K562 (cell line): ENCODE measurements around the gene ZNF474. TPM values are rescaled to one million over a fixed set of nuclear protein-coding genes. Genes with fewer than 3 reads are reported as not detected.

Source experiments
- CBFA2T3 ChIP-seq: fragments of 450-650 bp; IDR thresholded peaks from 2 replicates; pipeline ENCODE4 v1.6.1; 2017
- CEBPG ChIP-seq, 3 experiments: fragments of 200-800 bp in 1 of 3; sonication (Bioruptor generic) in 1 of 3; sonication (generic) in 1 of 3; formaldehyde crosslinking in 1 of 3; IDR thresholded peaks in 2 of 3; conservative IDR thresholded peaks in 1 of 3; 2 replicates each; pipeline versions ENCODE4 v1.6.1 to v1.8.0; 2016 to 2022; ENCODE audit warnings: missing compliant biosample characterization in 2 of 3, missing genetic modification characterization in 2 of 3, mild to moderate bottlenecking in 1 of 3, missing genetic modification reagents in 1 of 3
- CXXC5 ChIP-seq: fragments of 250-450 bp; sonication (Bioruptor Pico); IDR thresholded peaks from 2 replicates; pipeline ENCODE4 v1.8.0; 2022; ENCODE audit warnings: inconsistent platforms, mild to moderate bottlenecking, moderate library complexity
- DLX4 ChIP-seq: fragments of 250-450 bp; sonication (Bioruptor Pico); IDR thresholded peaks from 2 replicates; pipeline ENCODE4 v1.6.1; 2021; ENCODE audit warnings: mild to moderate bottlenecking
- ELK3 ChIP-seq: fragments of 450-650 bp; formaldehyde crosslinking; IDR thresholded peaks from 2 replicates; pipeline ENCODE4 v1.4.0; 2020; ENCODE audit warnings: mild to moderate bottlenecking
- FOSL1 ChIP-seq: fragments of 200-800 bp; sonication (Bioruptor generic); conservative IDR thresholded peaks from 2 replicates; pipeline ENCODE4 v1.6.1; 2016; ENCODE audit warnings: missing genetic modification characterization, missing compliant biosample characterization
- GATA2 ChIP-seq: sonication (generic); formaldehyde crosslinking; IDR thresholded peaks from 2 replicates; pipeline ENCODE4 v1.4.0; 2020; ENCODE audit warnings: mild to moderate bottlenecking, missing genetic modification reagents
- IRF1 ChIP-seq: sonication (generic); formaldehyde crosslinking; IDR thresholded peaks from 2 replicates; pipeline ENCODE4 v1.8.0; 2022; ENCODE audit warnings: missing genetic modification reagents, mild to moderate bottlenecking, borderline replicate concordance
- KLF10 ChIP-seq: fragments of 250-450 bp; sonication (Bioruptor Pico); IDR thresholded peaks from 2 replicates; pipeline ENCODE4 v1.6.1; 2021; ENCODE audit warnings: matching md5 sums
- MCM2 ChIP-seq: fragments of 450-650 bp; IDR thresholded peaks from 2 replicates; pipeline ENCODE4 v1.6.1; 2017; ENCODE audit warnings: low read depth, mild to moderate bottlenecking
- MIER1 ChIP-seq: fragments of 450-650 bp; IDR thresholded peaks from 2 replicates; pipeline ENCODE4 v1.6.1; 2016; ENCODE audit warnings: antibody characterized with exemption, mild to moderate bottlenecking, low read depth
- NEUROD1 ChIP-seq: fragments of 150-350 bp; IDR thresholded peaks from 2 replicates; pipeline ENCODE4 v1.6.1; 2014; ENCODE audit warnings: borderline replicate concordance, low read length, low read depth; ENCODE audit not compliant: partially characterized antibody
- PCBP2 ChIP-seq: fragments of 200-400 bp; formaldehyde crosslinking; IDR thresholded peaks from 2 replicates; pipeline ENCODE4 v1.6.1; 2018; ENCODE audit warnings: low read length, low read depth, mild to moderate bottlenecking, moderate library complexity; ENCODE audit not compliant: poor library complexity, severe bottlenecking
- PRMT5 ChIP-seq: sonication (generic); formaldehyde crosslinking; IDR thresholded peaks from 2 replicates; pipeline ENCODE4 v1.5.0; 2020; ENCODE audit warnings: missing genetic modification reagents
- RB1 ChIP-seq: fragments of 450-650 bp; IDR thresholded peaks from 2 replicates; pipeline ENCODE4 v1.6.1; 2017; ENCODE audit warnings: low read depth, mild to moderate bottlenecking
- RBM15 ChIP-seq: fragments of 200-400 bp; formaldehyde crosslinking; IDR thresholded peaks from 2 replicates; pipeline ENCODE4 v1.6.1; 2018; ENCODE audit warnings: mild to moderate bottlenecking, low read length, moderate library complexity; ENCODE audit not compliant: insufficient read depth
- RBM22 ChIP-seq: fragments of 200-400 bp; formaldehyde crosslinking; IDR thresholded peaks from 2 replicates; pipeline ENCODE4 v1.6.1; 2018; ENCODE audit warnings: low read length, low read depth; ENCODE audit not compliant: poor library complexity, severe bottlenecking
- RCOR1 ChIP-seq, 2 experiments: IDR thresholded peaks; 2 replicates each; pipeline ENCODE4 v1.6.1; 2012; ENCODE audit warnings: low read depth in 2 of 2, low read length in 2 of 2, borderline replicate concordance in 1 of 2, improper control_type of control experiment in 1 of 2
- SAP30 ChIP-seq: fragments of 200-600 bp; sonication (generic); IDR thresholded peaks from 2 replicates; pipeline ENCODE4 v1.6.1; 2012; ENCODE audit warnings: borderline replicate concordance, low read depth, mild to moderate bottlenecking, moderate library complexity, low read length, control low read depth, inconsistent platforms; ENCODE audit not compliant: insufficient read depth, poor library complexity, severe bottlenecking
- TFE3 ChIP-seq: fragments of 450-650 bp; formaldehyde crosslinking; IDR thresholded peaks from 2 replicates; pipeline ENCODE4 v1.4.0; 2020; ENCODE audit warnings: mild to moderate bottlenecking, mixed read lengths
- ZBTB8A ChIP-seq: fragments of 450-650 bp; IDR thresholded peaks from 2 replicates; pipeline ENCODE4 v1.6.1; 2018; ENCODE audit warnings: mild to moderate bottlenecking, moderate library complexity; ENCODE audit not compliant: partially characterized antibody
- ZNF124 ChIP-seq: sonication (generic); formaldehyde crosslinking; IDR thresholded peaks from 2 replicates; pipeline ENCODE4 v1.8.1; 2022; ENCODE audit warnings: missing genetic modification reagents
- ZNF384 ChIP-seq: IDR thresholded peaks from 2 replicates; pipeline ENCODE4 v1.6.1; 2012; ENCODE audit warnings: low read depth, low read length, improper control_type of control experiment
- ZNF445 ChIP-seq: fragments of 250-450 bp; sonication (Bioruptor Pico); IDR thresholded peaks from 2 replicates; pipeline ENCODE4 v1.4.0; 2020; ENCODE audit warnings: low read depth, mild to moderate bottlenecking, moderate library complexity
- polyA plus RNA-seq, 8 experiments: library from polyadenylated mRNA; depleted of rRNA in 4 of 8; stranded (reverse) in 5 of 8; unstranded in 3 of 8; fragments of >200 nt; fragmentation: Nextera tagmentation in 2 of 8; fragmentation: Illumina TruSeq in 1 of 8; extraction: Ambion mirVana in 2 of 8; extraction: Trizol in 1 of 8; gene quantifications; 2 replicates each; pipeline versions ENCODE4 v1.2.1 to v1.2.3, GENCODE V29; 2011 to 2014; ENCODE audit warnings: inconsistent platforms in 1 of 8, missing spikeins in 1 of 8
- total RNA-seq, 7 experiments: library from RNA; depleted of rRNA in 6 of 7; stranded (reverse); fragments of >200 nt in 6 of 7; fragmentation: Illumina TruSeq in 2 of 7; extraction: Trizol in 2 of 7; gene quantifications; 2 replicates each; pipeline versions ENCODE4 v1.2.1 to v1.2.3, GENCODE V29; 2011 to 2021; ENCODE audit warnings: low replicate concordance in 1 of 7

ZNF474 gene
- total and polyA plus RNA-seq, 9 of the 15 experiments (the other 6 are each of a cell fraction or from before 2014, with no cell fraction given) = 0.16 to 0.62 (median 0.39) TPM

GRCh38 chr5:122112733-122113558 lies 16.4 kb upstream of the ZNF474 start (continued):
- TF ChIP-seq ZNF384 (no peak), SAP30 (no peak), MIER1 (no peak), ZBTB8A (no peak), RBM22 (no peak), DLX4 (no peak), PCBP2 (no peak), IRF1 (CRISPR knock-in tag) (no peak), CXXC5 (CRISPR knock-in tag) (peak; percentile 57), RB1 (peak; percentile 94), ELK3 (no peak), ZNF445 (CRISPR knock-in tag) (no peak), MCM2 (no peak), ZNF124 (CRISPR knock-in tag) (no peak), KLF10 (CRISPR knock-in tag) (no peak), NEUROD1 (peak; percentile 27), TFE3 (no peak), PRMT5 (CRISPR knock-in tag) (no peak), CEBPG (CRISPR knock-in tag; IDR thresholded peaks at IDR 0.05) (no peak), CEBPG (tag; conservative IDR thresholded peaks at IDR 0.05 in 1 of 2, IDR thresholded peaks at IDR 0.05 in 1 of 2) (no peak), CBFA2T3 (peak; percentile 94), FOSL1 (tag) (0 out of 2 replicates have a peak, but pooled peaks have one; percentile 11), GATA2 (CRISPR knock-in tag) (peak; percentile 75; the same call in 1 of the 2 replicates), RBM15 (no peak), RCOR1 (IDR thresholded peaks at IDR 0.05; ENCODE audit: borderline replicate concordance in 1 of 2, low read depth in 2 of 2, low read length in 2 of 2) (peak in 1 of 2 experiments; percentile 79; a peak in 3 of 4 replicates)
